Measurements from ENCODE around the gene CCT7. TPM values are rescaled to one million over a fixed set of nuclear protein-coding genes. Genes with fewer than 3 reads are reported as not detected.

CCT7 gene
- total and polyA plus RNA-seq, 2 donors (not counting 1 experiment from before 2014, with no cell fraction given) = 94.4 to 160 TPM

- Histone ChIP-seq H3K79me2 (ENCODE audit: control insufficient read depth, insufficient read depth, low read length) (peaks cover 22% of the 10 kb centered on the region), H4K20me1 (ENCODE audit: control insufficient read depth, insufficient read depth, low read length, poor library complexity, severe bottlenecking) (no peaks in the 10 kb centered on the region), H3K4me1 (ENCODE audit: control insufficient read depth in 2 of 2, insufficient read depth in 2 of 2, low read length in 2 of 2) (peaks cover 9 to 17% of the 10 kb centered on the region in 2 donors), H3K36me3 (replicated peaks in 1 of 2; ENCODE audit: control extremely low read depth in 1 of 2, control insufficient read depth in 1 of 2, extremely low read depth in 1 of 2, insufficient read depth in 2 of 2, low read length in 1 of 2) (peaks cover 5 to 10% of the 10 kb centered on the region in 2 experiments), H3K9me3 (ENCODE audit: control extremely low read depth in 1 of 3, control insufficient read depth in 2 of 3, insufficient read depth in 1 of 3, low read length in 2 of 3) (no peaks in the 10 kb centered on the region), H2AFZ (ENCODE audit: insufficient read depth, low read depth, low read length, poor library complexity, severe bottlenecking) (no peak overlapping the region), H3K4me3 (ENCODE audit: control extremely low read depth in 1 of 5, extremely low read depth in 1 of 5, insufficient read depth in 1 of 5, low read depth in 2 of 5, low read length in 4 of 5) (no peak overlapping the region), H3K9ac (ENCODE audit: low read length) (no peak overlapping the region), H3K27me3 (replicated peaks in 1 of 4; ENCODE audit: control extremely low read depth in 1 of 4, control insufficient read depth in 3 of 4, insufficient read depth in 4 of 4, low read length in 3 of 4) (no peaks in the 10 kb centered on the region), H3K4me2 (replicated peaks; ENCODE audit: low read depth, low read length, poor library complexity, severe bottlenecking) (no peak overlapping the region), H3K27ac (ENCODE audit: low read length in 2 of 2) (no peak overlapping the region)
- Mint-ChIP-seq H3K27me3 (no peaks in the 10 kb centered on the region), H3K9me3 (ENCODE audit: insufficient read depth) (no peaks in the 10 kb centered on the region), H3K27ac (no peak overlapping the region), H3K4me3 (no peak overlapping the region), H3K4me1 (peaks cover 11% of the 10 kb centered on the region)
- WGBS (ENCODE audit: insufficient coverage) = 100% methylated on average over 5 of the region's 9 CpGs
- CTCF ChIA-PET = interaction anchor here (0.6 to 1.5 kb wide), 3 partner anchors 9 to 32 kb away, joined by 4 to 7 read pairs (median 5); no protein-coding TSS in a partner anchor
- DNase-seq (no peak), ATAC-seq (ENCODE audit: low read depth) (no peak)
- TF ChIP-seq EZH2 (IDR thresholded peaks at IDR 0.05; ENCODE audit: borderline replicate concordance, insufficient read depth, low read depth, low read length, poor library complexity, severe bottlenecking) = no peak
- TF ChIP-seq CTCF (IDR thresholded peaks at IDR 0.05) = no peak
- intact Hi-C loops (cut with micrococcal nuclease) = no loop called here
- POLR2A ChIA-PET = no interaction called here
Observed at GRCh38 chr2:73279852-73280251, 45.7 kb downstream of the CCT7 start.

DNA sequence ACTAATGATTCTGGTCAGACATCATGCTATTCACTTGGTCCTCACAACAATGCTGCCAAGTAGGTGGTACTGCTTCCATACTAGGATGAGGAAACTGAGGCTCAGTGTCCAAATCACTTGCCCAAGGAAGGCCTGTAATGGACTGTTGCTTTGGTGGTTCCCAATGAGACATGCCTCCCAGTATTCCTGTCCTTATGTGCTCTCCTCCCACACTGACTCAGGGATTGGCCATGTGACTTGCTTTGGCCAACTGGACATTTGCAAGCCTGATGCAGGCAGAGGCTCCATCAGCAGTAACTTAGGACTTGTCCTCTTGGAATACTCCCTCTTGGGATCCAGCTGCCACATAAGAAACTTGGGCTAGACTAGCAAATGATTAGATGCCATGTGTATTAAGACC, 47.1 kb downstream of the CCT7 start:
- CTCF ChIA-PET = no interaction called here
- no peak overlapping the region for H2AFZ ChIP-seq (ENCODE audit: insufficient read depth, low read depth, low read length, poor library complexity, severe bottlenecking)
- H3K4me2 ChIP-seq (replicated peaks; ENCODE audit: low read depth, low read length, poor library complexity, severe bottlenecking) = no peak overlapping the region
- peaks cover 5 to 10% of the 10 kb centered on the region in 2 experiments for H3K36me3 ChIP-seq (replicated peaks in 1 of 2; ENCODE audit: control extremely low read depth in 1 of 2, control insufficient read depth in 1 of 2, extremely low read depth in 1 of 2, insufficient read depth in 2 of 2, low read length in 1 of 2)
- H3K4me3 ChIP-seq (ENCODE audit: control extremely low read depth in 1 of 5, extremely low read depth in 1 of 5, insufficient read depth in 1 of 5, low read depth in 2 of 5, low read length in 4 of 5) = no peak overlapping the region
- no peaks in the 10 kb centered on the region for H3K27me3 ChIP-seq (replicated peaks in 1 of 4; ENCODE audit: control extremely low read depth in 1 of 4, control insufficient read depth in 3 of 4, insufficient read depth in 4 of 4, low read length in 3 of 4)
- Mint-ChIP-seq H3K4me1 (peaks cover 25% of the 10 kb centered on the region), H3K9me3 (ENCODE audit: insufficient read depth) (no peaks in the 10 kb centered on the region), H3K4me3 (no peak overlapping the region), H3K27me3 (no peaks in the 10 kb centered on the region), H3K27ac (no peak overlapping the region)
- intact Hi-C loops (cut with micrococcal nuclease) = no loop called here
- peaks cover 22% of the 10 kb centered on the region for H3K79me2 ChIP-seq (ENCODE audit: control insufficient read depth, insufficient read depth, low read length)
- no peak for DNase-seq
- no peak for ATAC-seq (ENCODE audit: low read depth)
- TF ChIP-seq CTCF (IDR thresholded peaks at IDR 0.05) (no peak), EZH2 (IDR thresholded peaks at IDR 0.05; ENCODE audit: borderline replicate concordance, insufficient read depth, low read depth, low read length, poor library complexity, severe bottlenecking) (no peak)
- no peaks in the 10 kb centered on the region for H4K20me1 ChIP-seq (ENCODE audit: control insufficient read depth, insufficient read depth, low read length, poor library complexity, severe bottlenecking)
- no peak overlapping the region for H3K9ac ChIP-seq (ENCODE audit: low read length)
- POLR2A ChIA-PET = no interaction called here
- peaks cover 21 to 31% of the 10 kb centered on the region in 2 donors for H3K4me1 ChIP-seq (ENCODE audit: control insufficient read depth in 2 of 2, insufficient read depth in 2 of 2, low read length in 2 of 2)
- H3K9me3 ChIP-seq (ENCODE audit: control extremely low read depth in 1 of 3, control insufficient read depth in 2 of 3, insufficient read depth in 1 of 3, low read length in 2 of 3) = no peaks in the 10 kb centered on the region
- H3K27ac ChIP-seq (ENCODE audit: low read length in 2 of 2) = no peak overlapping the region
